H9 (cell line): ENCODE results near the gene GID8. TPM values are rescaled to one million over a fixed set of nuclear protein-coding genes. Genes with fewer than 3 reads are reported as not detected.

Source experiments
- DNase-seq: peaks from one replicate; pipeline ENCODE4 v3.0.0-alpha.2; 2017
- H2AFZ ChIP-seq: one replicate; pipeline ENCODE4 v1.6.1; 2013; ENCODE audit warnings: mild to moderate bottlenecking, low read length, control low read depth, moderate library complexity
- H2AK5ac ChIP-seq: 2 replicates; pipeline ENCODE4 v1.6.1; 2013; ENCODE audit warnings: low read length, control low read depth, mixed read lengths; ENCODE audit not compliant: insufficient read length
- H2BK120ac ChIP-seq: one replicate; pipeline ENCODE4 v1.6.1; 2013; ENCODE audit warnings: low read depth, mild to moderate bottlenecking, low read length, control low read depth, inconsistent platforms; ENCODE audit not compliant: poor library complexity, severe bottlenecking
- H2BK12ac ChIP-seq: 2 replicates; pipeline ENCODE4 v1.6.1; 2013; ENCODE audit warnings: low read length, control low read depth, mixed read lengths, low read depth; ENCODE audit not compliant: insufficient read length
- H2BK15ac ChIP-seq: 2 replicates; pipeline ENCODE4 v1.6.1; 2013; ENCODE audit warnings: low read depth, low read length, control low read depth
- H2BK20ac ChIP-seq: one replicate; pipeline ENCODE4 v1.6.1; 2013; ENCODE audit warnings: low read depth, mild to moderate bottlenecking, low read length, control low read depth, inconsistent platforms; ENCODE audit not compliant: poor library complexity, severe bottlenecking
- H2BK5ac ChIP-seq: 2 replicates; pipeline ENCODE4 v1.6.1; 2013; ENCODE audit warnings: low read length, control low read depth, mixed read lengths; ENCODE audit not compliant: insufficient read length
- H3K14ac ChIP-seq: 2 replicates; pipeline ENCODE4 v1.6.1; 2013; ENCODE audit warnings: low read length, control low read depth; ENCODE audit not compliant: insufficient read depth
- H3K18ac ChIP-seq: 2 replicates; pipeline ENCODE4 v1.6.1; 2013; ENCODE audit warnings: low read depth, mild to moderate bottlenecking, mixed read lengths, low read length, control low read depth; ENCODE audit not compliant: insufficient read length
- H3K23ac ChIP-seq: 2 replicates; pipeline ENCODE4 v1.6.1; 2013; ENCODE audit warnings: low read length, control low read depth, mixed read lengths, low read depth; ENCODE audit not compliant: insufficient read length
- H3K23me2 ChIP-seq: 2 replicates; pipeline ENCODE4 v1.6.1; 2013; ENCODE audit warnings: low read depth, mild to moderate bottlenecking, mixed read lengths, low read length, control low read depth; ENCODE audit not compliant: insufficient read length, poor library complexity, severe bottlenecking
- H3K27ac ChIP-seq: 2 replicates; pipeline ENCODE4 v1.5.1; 2013; ENCODE audit warnings: low read length, control low read depth, mixed read lengths, low read depth; ENCODE audit not compliant: insufficient read length
- H3K27me3 ChIP-seq: 2 replicates; pipeline ENCODE4 v1.6.1; 2013; ENCODE audit warnings: low read length, control low read depth, inconsistent platforms; ENCODE audit not compliant: insufficient read depth
- H3K4ac ChIP-seq: 2 replicates; pipeline ENCODE4 v1.6.1; 2013; ENCODE audit warnings: low read depth, mild to moderate bottlenecking, control low read depth, inconsistent platforms, low read length, moderate library complexity
- H3K4me1 ChIP-seq: 2 replicates; pipeline ENCODE4 v1.6.1; 2013; ENCODE audit warnings: low read length, control low read depth, inconsistent platforms; ENCODE audit not compliant: insufficient read depth
- H3K4me2 ChIP-seq: 2 replicates; pipeline ENCODE4 v1.6.1; 2013; ENCODE audit warnings: low read length, control low read depth, mixed read lengths; ENCODE audit not compliant: insufficient read length, insufficient read depth
- H3K56ac ChIP-seq: 2 replicates; pipeline ENCODE4 v1.6.1; 2013; ENCODE audit warnings: low read depth, mild to moderate bottlenecking, mixed read lengths, low read length, control low read depth; ENCODE audit not compliant: insufficient read length
- H3K79me1 ChIP-seq: 2 replicates; pipeline ENCODE4 v1.6.1; 2013; ENCODE audit warnings: low read depth, mild to moderate bottlenecking, moderate library complexity, low read length, control low read depth, inconsistent platforms; ENCODE audit not compliant: insufficient read depth, poor library complexity, severe bottlenecking
- H3K79me2 ChIP-seq: 2 replicates; pipeline ENCODE4 v1.6.1; 2013; ENCODE audit warnings: low read length, control low read depth, inconsistent platforms; ENCODE audit not compliant: insufficient read depth
- H3K9ac ChIP-seq: 2 replicates; pipeline ENCODE4 v1.6.1; 2013; ENCODE audit warnings: low read length, control low read depth, mixed read lengths; ENCODE audit not compliant: insufficient read length; ENCODE audit errors: extremely low read depth
- H3K9me3 ChIP-seq: one replicate; pipeline ENCODE4 v1.6.1; 2013; ENCODE audit warnings: low read depth, low read length, inconsistent platforms; ENCODE audit not compliant: control insufficient read depth
- H3T11ph ChIP-seq: one replicate; pipeline ENCODE4 v1.6.1; 2013; ENCODE audit warnings: mild to moderate bottlenecking, low read length, control low read depth, inconsistent platforms
- H4K20me1 ChIP-seq: one replicate; pipeline ENCODE4 v1.6.1; 2013; ENCODE audit not compliant: control insufficient read depth, insufficient read length, insufficient read depth
- H4K5ac ChIP-seq: 2 replicates; pipeline ENCODE4 v1.6.1; 2013; ENCODE audit warnings: low read depth, mild to moderate bottlenecking, mixed read lengths, low read length, control low read depth; ENCODE audit not compliant: insufficient read length
- H4K8ac ChIP-seq: replicated peaks from 2 replicates; pipeline ENCODE4 v1.6.1; 2013; ENCODE audit warnings: low read length, control low read depth, mixed read lengths, low read depth; ENCODE audit not compliant: insufficient read length
- H4K91ac ChIP-seq: 2 replicates; pipeline ENCODE4 v1.6.1; 2013; ENCODE audit warnings: low read depth, mild to moderate bottlenecking, moderate library complexity, mixed read lengths, low read length, control low read depth; ENCODE audit not compliant: insufficient read length
- H3K27ac Mint-ChIP-seq, 3 experiments: 2 replicates in 2 of 3; 3 replicates in 1 of 3; pipeline ENCODE4 v1.8.0; 2020 to 2021; ENCODE audit warnings: mixed read lengths in 3 of 3, mild to moderate bottlenecking in 1 of 3, moderate library complexity in 1 of 3
- H3K27me3 Mint-ChIP-seq: 2 replicates; pipeline ENCODE4 v1.8.0; 2021; ENCODE audit warnings: low read depth, mild to moderate bottlenecking, moderate library complexity, mixed read lengths
- H3K36me3 Mint-ChIP-seq, 3 experiments: 2 replicates in 2 of 3; 3 replicates in 1 of 3; pipeline ENCODE4 v1.8.0; 2020 to 2021; ENCODE audit warnings: low read depth in 3 of 3, mixed read lengths in 3 of 3; ENCODE audit not compliant: insufficient read depth in 1 of 3
- H3K4me1 Mint-ChIP-seq, 2 experiments: 2 replicates each; pipeline ENCODE4 v1.8.0; 2020; ENCODE audit warnings: mixed read lengths in 2 of 2
- H3K4me3 Mint-ChIP-seq, 2 experiments: 2 replicates in 1 of 2; 3 replicates in 1 of 2; pipeline ENCODE4 v1.8.0; 2020 to 2021; ENCODE audit warnings: mild to moderate bottlenecking in 2 of 2, mixed read lengths in 2 of 2, moderate library complexity in 1 of 2
- H3K9me3 Mint-ChIP-seq, 2 experiments: 2 replicates in 1 of 2; 3 replicates in 1 of 2; pipeline ENCODE4 v1.8.0; 2020; ENCODE audit warnings: mild to moderate bottlenecking in 2 of 2, mixed read lengths in 2 of 2, moderate library complexity in 1 of 2
- CTCF ChIP-seq: fragments of 200-600 bp; sonication (generic); conservative IDR thresholded peaks from 3 replicates; pipeline ENCODE4 v1.8.0; 2021; ENCODE audit warnings: antibody characterized with exemption, mild to moderate bottlenecking
- WGBS: extraction: QIAGEN DNeasy Blood & Tissue Kit; methylation state at CpG from one replicate; pipeline ENCODE4 v1.1.7; 2013; ENCODE audit warnings: missing lambda C conversion rate, low lambda C conversion rate, mixed read lengths; ENCODE audit not compliant: insufficient read length; ENCODE audit errors: extremely low coverage; 5-methylcytosine and 5-hydroxymethylcytosine counted together
- total RNA-seq: library from RNA; stranded (reverse); gene quantifications from 2 replicates; pipeline ENCODE4 v1.2.1, GENCODE V29; 2021

Gene GID8
- total RNA-seq, 1 experiment from 2014 or later = 60.9 TPM

DNA sequence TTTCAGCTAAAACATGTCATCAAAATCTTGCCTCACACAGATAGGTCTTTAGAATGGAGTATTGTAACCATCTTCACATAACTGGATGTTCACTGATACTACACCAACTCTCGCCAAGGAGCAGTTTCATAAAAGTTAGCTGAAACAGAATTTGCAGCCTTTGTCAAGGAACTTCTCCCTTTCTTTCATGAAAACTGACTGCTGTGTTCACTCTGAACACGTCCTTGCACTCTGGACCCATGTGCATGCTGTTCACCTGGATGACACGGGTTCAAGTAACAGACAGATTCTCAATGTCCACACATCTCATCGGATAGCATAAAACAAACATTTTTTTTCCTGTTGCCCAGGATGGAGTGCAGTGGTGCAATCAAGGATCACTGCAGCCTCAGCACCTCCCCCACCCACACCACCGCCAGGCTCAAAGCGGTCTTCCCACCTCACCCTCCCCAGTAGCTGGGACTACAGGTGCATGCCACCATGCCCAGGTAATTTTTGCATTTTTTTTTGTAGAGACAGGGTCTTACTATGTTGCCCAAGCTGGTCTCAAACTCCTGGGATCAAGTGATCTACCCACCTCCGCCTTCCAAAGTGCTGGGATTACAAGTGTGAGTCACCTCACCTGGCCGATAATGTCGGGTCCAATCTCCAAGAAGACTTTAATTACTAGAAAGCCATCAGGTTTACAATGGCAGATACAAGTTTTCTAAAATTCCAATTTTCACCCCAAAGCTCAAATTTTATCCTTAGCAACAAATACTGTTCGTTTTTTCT is 21.1 kb upstream of the GID8 start:
- H2AFZ ChIP-seq = no peak overlapping the region
- Mint-ChIP-seq H3K36me3 (peaks cover 11 to 14% (median 11%) of the 10 kb centered on the region in 3 experiments; a peak in 6 of 7 replicates), H3K4me3 (peak overlapping the region in 1 of 2 experiments; percentile 64; a peak in 3 of 5 replicates), H3K27me3 (no peaks in the 10 kb centered on the region), H3K27ac (peak overlapping the region; percentile 28 to 79 (median 46); a peak in 6 of 7 replicates), H3K4me1 (peaks cover 66 to 72% of the 10 kb centered on the region in 2 experiments), H3K9me3 (no peaks in the 10 kb centered on the region)
- H3K9ac ChIP-seq = no peak overlapping the region
- no peak overlapping the region for H3K14ac ChIP-seq
- H4K20me1 ChIP-seq = no peaks in the 10 kb centered on the region
- no peak overlapping the region for H2BK15ac ChIP-seq
- no peak overlapping the region for H3T11ph ChIP-seq
- H4K5ac ChIP-seq = no peak overlapping the region
- no peak overlapping the region for H3K27ac ChIP-seq
- peaks cover 31% of the 10 kb centered on the region for H3K4me1 ChIP-seq
- H2BK12ac ChIP-seq = no peak overlapping the region
- no peak overlapping the region for H4K8ac ChIP-seq
- no peaks in the 10 kb centered on the region for H3K9me3 ChIP-seq
- peak overlapping the region; percentile 29 for H3K4me2 ChIP-seq
- H3K79me2 ChIP-seq = peaks cover 84% of the 10 kb centered on the region
- no peak overlapping the region for H2BK5ac ChIP-seq
- no peak overlapping the region for H3K4ac ChIP-seq
- H3K23me2 ChIP-seq = no peaks in the 10 kb centered on the region
- WGBS = no CpG with 5 or more reads among the region's 10 CpGs
- H3K27me3 ChIP-seq = no peaks in the 10 kb centered on the region
- H3K23ac ChIP-seq = no peak overlapping the region
- no peak for DNase-seq
- peaks cover 8% of the 10 kb centered on the region for H3K79me1 ChIP-seq
- no peak overlapping the region for H2BK120ac ChIP-seq
- no peak overlapping the region for H3K56ac ChIP-seq
- no peak overlapping the region for H2AK5ac ChIP-seq
- no peak overlapping the region for H2BK20ac ChIP-seq
- TF ChIP-seq CTCF = no peak
- no peak overlapping the region for H3K18ac ChIP-seq
- no peak overlapping the region for H4K91ac ChIP-seq
